Liver (tissue), 9 donors: Measurements from ENCODE around the gene NUP50. TPM values are rescaled to one million over a fixed set of nuclear protein-coding genes. Genes with fewer than 3 reads are reported as not detected.

Experiments
- DNase-seq: peaks from one replicate; pipeline ENCODE4 v3.0.0-alpha.2; 2017; ENCODE audit warnings: low spot score
- H3K27ac ChIP-seq, 2 donors: one replicate each; pipeline ENCODE4 v1.7.0; 2013; ENCODE audit warnings: inconsistent platforms in 2 of 2, low read length in 2 of 2, control low read depth in 1 of 2, low read depth in 1 of 2, mild to moderate bottlenecking in 1 of 2
- H3K27me3 ChIP-seq, 4 donors: one replicate each; pipeline versions ENCODE4 v1.6.1 to v1.7.0; 2013; ENCODE audit warnings: low read length in 3 of 4, inconsistent platforms in 1 of 4, mild to moderate bottlenecking in 1 of 4, moderate library complexity in 1 of 4; ENCODE audit not compliant: control insufficient read depth in 4 of 4, insufficient read depth in 4 of 4
- H3K36me3 ChIP-seq, 4 donors: one replicate each; pipeline versions ENCODE4 v1.6.1 to v1.7.0; 2013; ENCODE audit warnings: low read length in 3 of 4, mild to moderate bottlenecking in 3 of 4, low read depth in 1 of 4, moderate library complexity in 1 of 4; ENCODE audit not compliant: control insufficient read depth in 4 of 4, insufficient read depth in 3 of 4
- H3K4me1 ChIP-seq, 4 donors: one replicate each; pipeline versions ENCODE4 v1.6.1 to v1.7.0; 2013; ENCODE audit warnings: low read length in 3 of 4, mild to moderate bottlenecking in 3 of 4, moderate library complexity in 1 of 4; ENCODE audit not compliant: control insufficient read depth in 4 of 4, insufficient read depth in 4 of 4
- H3K4me3 ChIP-seq, 3 donors: one replicate each; pipeline versions ENCODE4 v1.6.1 to v1.7.0; 2013; ENCODE audit warnings: low read length in 3 of 3, control low read depth in 1 of 3, low read depth in 1 of 3, mild to moderate bottlenecking in 1 of 3
- H3K9ac ChIP-seq, 2 donors: one replicate each; pipeline ENCODE4 v1.7.0; 2013; ENCODE audit warnings: low read length in 2 of 2, mild to moderate bottlenecking in 2 of 2, moderate library complexity in 2 of 2, control low read depth in 1 of 2, low read depth in 1 of 2
- H3K9me3 ChIP-seq, 4 donors: one replicate each; pipeline versions ENCODE4 v1.6.1 to v1.7.0; 2013; ENCODE audit warnings: low read length in 3 of 4; ENCODE audit not compliant: control insufficient read depth in 4 of 4
- EGR1 ChIP-seq, 2 donors: IDR thresholded peaks; 2 replicates each; pipeline ENCODE4 v1.6.1; 2016 to 2018; ENCODE audit warnings: antibody characterized with exemption in 2 of 2, low read depth in 2 of 2
- FOXA1 ChIP-seq: IDR thresholded peaks from 2 replicates; pipeline ENCODE4 v1.6.1; 2016; ENCODE audit warnings: antibody characterized with exemption
- FOXA2 ChIP-seq: IDR thresholded peaks from 2 replicates; pipeline ENCODE4 v1.6.1; 2016; ENCODE audit warnings: antibody characterized with exemption
- HNF4A ChIP-seq, 2 donors: conservative IDR thresholded peaks; 2 replicates each; pipeline ENCODE4 v1.6.1; 2016; ENCODE audit warnings: antibody characterized with exemption in 2 of 2, mild to moderate bottlenecking in 2 of 2
- HNF4G ChIP-seq: IDR thresholded peaks from 2 replicates; pipeline ENCODE4 v1.6.1; 2016; ENCODE audit warnings: antibody characterized with exemption
- NR2F2 ChIP-seq: IDR thresholded peaks from 2 replicates; pipeline ENCODE4 v1.6.1; 2016; ENCODE audit warnings: antibody characterized with exemption
- RAD21 ChIP-seq, 2 donors: IDR thresholded peaks; 2 replicates each; pipeline ENCODE4 v1.6.1; 2016; ENCODE audit warnings: antibody characterized with exemption in 2 of 2, mild to moderate bottlenecking in 2 of 2
- SP1 ChIP-seq: IDR thresholded peaks from 2 replicates; pipeline ENCODE4 v1.6.1; 2018; ENCODE audit warnings: antibody characterized with exemption, mild to moderate bottlenecking
- YY1 ChIP-seq: IDR thresholded peaks from 2 replicates; pipeline ENCODE4 v1.6.1; 2016; ENCODE audit warnings: antibody characterized with exemption, mild to moderate bottlenecking
- WGBS: extraction: QIAGEN DNeasy Blood & Tissue Kit; methylation state at CpG from one replicate; pipeline ENCODE4 v1.1.7; 2013; 5-methylcytosine and 5-hydroxymethylcytosine counted together
- polyA plus RNA-seq, 2 donors: library from polyadenylated mRNA; stranded (reverse) in 1 of 2; unstranded in 1 of 2; fragments of 200-250 nt in 1 of 2; fragments of >200 nt in 1 of 2; fragmentation: Nextera tagmentation in 1 of 2; extraction: Ambion mirVana in 1 of 2; gene quantifications; one replicate each; pipeline versions ENCODE4 v1.2.1 to v1.2.3, GENCODE V29; 2013 to 2015
- total RNA-seq, 2 donors: library from RNA; depleted of rRNA; stranded (reverse); fragments of >200 nt; gene quantifications; one replicate each; pipeline ENCODE4 v1.2.3, GENCODE V29; 2014
- TF ChIP-seq, protein P1 (sequence below): IDR thresholded peaks from 2 replicates; pipeline ENCODE4 v1.6.1; 2016; ENCODE audit warnings: antibody characterized with exemption
- TF ChIP-seq, protein P2 (sequence below): IDR thresholded peaks from 2 replicates; pipeline ENCODE4 v1.6.1; 2016; ENCODE audit warnings: antibody characterized with exemption
- TF ChIP-seq, protein P3 (sequence below): IDR thresholded peaks from 2 replicates; pipeline ENCODE4 v1.6.1; 2016; ENCODE audit warnings: antibody characterized with exemption
- TF ChIP-seq, protein P4 (sequence below): IDR thresholded peaks from 2 replicates; pipeline ENCODE4 v1.6.1; 2016; ENCODE audit warnings: antibody characterized with exemption, mild to moderate bottlenecking
- TF ChIP-seq, protein P5 (sequence below): fragments of 150-350 bp; IDR thresholded peaks from 2 replicates; pipeline ENCODE4 v1.5.1; 2017; ENCODE audit warnings: improper control_type of control experiment, low read depth, low read length; ENCODE audit not compliant: missing input control
- donor health status: healthy.
- donor health status: healthy.
- donor health status: healthy.
- donor health status: healthy.
- donor health status: healthy.

Gene NUP50
- total and polyA plus RNA-seq, 4 donors: 8.7 to 48.2 (median 24.8) TPM

DNA sequence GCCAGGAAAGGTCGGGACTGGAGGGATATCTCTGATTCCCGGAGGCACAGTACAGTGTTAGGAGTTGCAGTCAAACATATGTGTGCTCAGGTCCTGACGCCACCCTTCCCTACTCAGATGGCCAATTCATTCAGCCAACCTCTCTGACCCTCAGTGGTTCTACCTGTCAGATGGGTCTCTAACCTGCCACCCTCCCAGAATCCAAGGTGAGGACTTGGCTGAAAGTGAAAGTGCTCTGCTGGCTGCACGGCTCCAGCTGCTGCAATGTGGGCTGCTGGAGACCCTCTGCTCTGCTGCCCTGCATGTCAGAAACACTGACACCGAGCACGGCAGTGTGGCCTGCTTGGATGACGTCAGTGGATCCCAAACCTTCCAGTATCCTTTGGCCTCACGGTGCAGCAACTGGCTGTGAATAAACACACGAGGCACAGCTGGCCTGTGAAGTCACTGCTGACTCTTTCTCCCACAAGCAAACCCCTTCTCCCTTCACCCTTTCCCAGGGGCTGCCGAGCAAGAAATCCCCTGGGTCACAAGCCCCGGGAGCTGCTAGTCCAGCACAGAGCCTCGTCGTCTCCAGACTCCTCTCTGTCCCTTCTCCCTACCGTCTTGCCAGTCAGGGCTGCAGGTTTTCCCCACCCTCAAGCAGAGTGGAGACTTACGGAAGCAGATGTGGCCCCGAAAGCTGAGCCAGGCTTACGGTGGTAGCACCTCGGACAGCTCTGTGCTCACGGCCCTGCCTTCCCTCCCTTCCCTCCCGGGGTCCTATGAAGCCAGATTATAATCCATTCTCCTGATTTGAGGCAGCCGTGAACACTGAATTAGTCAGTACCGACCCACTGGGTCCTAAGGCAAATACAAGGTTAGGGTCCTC is 52.6 kb downstream of the NUP50 start:
- H3K4me1 ChIP-seq: peaks cover 0 to 3% (median 0%) of the 10 kb centered on the region in 4 donors

DNA sequence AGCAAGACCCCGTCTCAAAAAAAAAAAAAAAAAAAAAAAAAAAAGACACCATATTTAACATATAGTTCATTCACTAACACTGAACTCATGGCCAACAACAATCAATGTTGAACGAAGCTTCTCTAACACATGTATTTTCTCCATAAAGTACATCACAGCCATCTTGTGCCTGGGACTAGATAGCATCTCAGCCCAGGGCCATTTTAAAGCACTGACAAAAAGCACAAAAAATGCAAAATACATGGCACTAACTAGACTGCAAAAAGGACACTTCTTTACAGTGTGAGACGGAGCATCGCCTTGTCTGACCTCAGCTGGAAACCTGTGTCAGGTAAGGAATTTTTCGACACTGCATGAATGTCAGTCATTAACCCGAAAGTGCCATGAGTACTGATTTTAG is 53.6 kb downstream of the NUP50 start:
- H3K9ac ChIP-seq: no peak overlapping the region
- WGBS: 95% methylated on average over 6 of the region's 6 CpGs
- H3K27me3 ChIP-seq: no peaks in the 10 kb centered on the region
- H3K4me1 ChIP-seq: peaks cover 0 to 3% (median 0%) of the 10 kb centered on the region in 4 donors
- H3K36me3 ChIP-seq: no peaks in the 10 kb centered on the region
- H3K9me3 ChIP-seq: no peaks in the 10 kb centered on the region
- TF ChIP-seq SP1 (no peak), RAD21 (IDR thresholded peaks at IDR 0.05) (no peak), HNF4A (conservative IDR thresholded peaks at IDR 0.05) (no peak), FOXA1 (no peak), HNF4G (no peak), FOXA2 (no peak), NR2F2 (no peak), YY1 (no peak), EGR1 (IDR thresholded peaks at IDR 0.05; ENCODE audit: low read depth in 2 of 2) (no peak)
- TF ChIP-seq, protein P1, sequence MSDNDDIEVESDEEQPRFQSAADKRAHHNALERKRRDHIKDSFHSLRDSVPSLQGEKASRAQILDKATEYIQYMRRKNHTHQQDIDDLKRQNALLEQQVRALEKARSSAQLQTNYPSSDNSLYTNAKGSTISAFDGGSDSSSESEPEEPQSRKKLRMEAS: no peak
- TF ChIP-seq, protein P2, sequence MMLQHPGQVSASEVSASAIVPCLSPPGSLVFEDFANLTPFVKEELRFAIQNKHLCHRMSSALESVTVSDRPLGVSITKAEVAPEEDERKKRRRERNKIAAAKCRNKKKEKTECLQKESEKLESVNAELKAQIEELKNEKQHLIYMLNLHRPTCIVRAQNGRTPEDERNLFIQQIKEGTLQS: no peak
- TF ChIP-seq, protein P3, sequence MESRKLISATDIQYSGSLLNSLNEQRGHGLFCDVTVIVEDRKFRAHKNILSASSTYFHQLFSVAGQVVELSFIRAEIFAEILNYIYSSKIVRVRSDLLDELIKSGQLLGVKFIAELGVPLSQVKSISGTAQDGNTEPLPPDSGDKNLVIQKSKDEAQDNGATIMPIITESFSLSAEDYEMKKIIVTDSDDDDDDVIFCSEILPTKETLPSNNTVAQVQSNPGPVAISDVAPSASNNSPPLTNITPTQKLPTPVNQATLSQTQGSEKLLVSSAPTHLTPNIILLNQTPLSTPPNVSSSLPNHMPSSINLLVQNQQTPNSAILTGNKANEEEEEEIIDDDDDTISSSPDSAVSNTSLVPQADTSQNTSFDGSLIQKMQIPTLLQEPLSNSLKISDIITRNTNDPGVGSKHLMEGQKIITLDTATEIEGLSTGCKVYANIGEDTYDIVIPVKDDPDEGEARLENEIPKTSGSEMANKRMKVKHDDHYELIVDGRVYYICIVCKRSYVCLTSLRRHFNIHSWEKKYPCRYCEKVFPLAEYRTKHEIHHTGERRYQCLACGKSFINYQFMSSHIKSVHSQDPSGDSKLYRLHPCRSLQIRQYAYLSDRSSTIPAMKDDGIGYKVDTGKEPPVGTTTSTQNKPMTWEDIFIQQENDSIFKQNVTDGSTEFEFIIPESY: no peak
- TF ChIP-seq, protein P4, sequence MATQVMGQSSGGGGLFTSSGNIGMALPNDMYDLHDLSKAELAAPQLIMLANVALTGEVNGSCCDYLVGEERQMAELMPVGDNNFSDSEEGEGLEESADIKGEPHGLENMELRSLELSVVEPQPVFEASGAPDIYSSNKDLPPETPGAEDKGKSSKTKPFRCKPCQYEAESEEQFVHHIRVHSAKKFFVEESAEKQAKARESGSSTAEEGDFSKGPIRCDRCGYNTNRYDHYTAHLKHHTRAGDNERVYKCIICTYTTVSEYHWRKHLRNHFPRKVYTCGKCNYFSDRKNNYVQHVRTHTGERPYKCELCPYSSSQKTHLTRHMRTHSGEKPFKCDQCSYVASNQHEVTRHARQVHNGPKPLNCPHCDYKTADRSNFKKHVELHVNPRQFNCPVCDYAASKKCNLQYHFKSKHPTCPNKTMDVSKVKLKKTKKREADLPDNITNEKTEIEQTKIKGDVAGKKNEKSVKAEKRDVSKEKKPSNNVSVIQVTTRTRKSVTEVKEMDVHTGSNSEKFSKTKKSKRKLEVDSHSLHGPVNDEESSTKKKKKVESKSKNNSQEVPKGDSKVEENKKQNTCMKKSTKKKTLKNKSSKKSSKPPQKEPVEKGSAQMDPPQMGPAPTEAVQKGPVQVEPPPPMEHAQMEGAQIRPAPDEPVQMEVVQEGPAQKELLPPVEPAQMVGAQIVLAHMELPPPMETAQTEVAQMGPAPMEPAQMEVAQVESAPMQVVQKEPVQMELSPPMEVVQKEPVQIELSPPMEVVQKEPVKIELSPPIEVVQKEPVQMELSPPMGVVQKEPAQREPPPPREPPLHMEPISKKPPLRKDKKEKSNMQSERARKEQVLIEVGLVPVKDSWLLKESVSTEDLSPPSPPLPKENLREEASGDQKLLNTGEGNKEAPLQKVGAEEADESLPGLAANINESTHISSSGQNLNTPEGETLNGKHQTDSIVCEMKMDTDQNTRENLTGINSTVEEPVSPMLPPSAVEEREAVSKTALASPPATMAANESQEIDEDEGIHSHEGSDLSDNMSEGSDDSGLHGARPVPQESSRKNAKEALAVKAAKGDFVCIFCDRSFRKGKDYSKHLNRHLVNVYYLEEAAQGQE: no peak
- TF ChIP-seq, protein P5, sequence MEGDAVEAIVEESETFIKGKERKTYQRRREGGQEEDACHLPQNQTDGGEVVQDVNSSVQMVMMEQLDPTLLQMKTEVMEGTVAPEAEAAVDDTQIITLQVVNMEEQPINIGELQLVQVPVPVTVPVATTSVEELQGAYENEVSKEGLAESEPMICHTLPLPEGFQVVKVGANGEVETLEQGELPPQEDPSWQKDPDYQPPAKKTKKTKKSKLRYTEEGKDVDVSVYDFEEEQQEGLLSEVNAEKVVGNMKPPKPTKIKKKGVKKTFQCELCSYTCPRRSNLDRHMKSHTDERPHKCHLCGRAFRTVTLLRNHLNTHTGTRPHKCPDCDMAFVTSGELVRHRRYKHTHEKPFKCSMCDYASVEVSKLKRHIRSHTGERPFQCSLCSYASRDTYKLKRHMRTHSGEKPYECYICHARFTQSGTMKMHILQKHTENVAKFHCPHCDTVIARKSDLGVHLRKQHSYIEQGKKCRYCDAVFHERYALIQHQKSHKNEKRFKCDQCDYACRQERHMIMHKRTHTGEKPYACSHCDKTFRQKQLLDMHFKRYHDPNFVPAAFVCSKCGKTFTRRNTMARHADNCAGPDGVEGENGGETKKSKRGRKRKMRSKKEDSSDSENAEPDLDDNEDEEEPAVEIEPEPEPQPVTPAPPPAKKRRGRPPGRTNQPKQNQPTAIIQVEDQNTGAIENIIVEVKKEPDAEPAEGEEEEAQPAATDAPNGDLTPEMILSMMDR: no peak
- no peak overlapping the region for H3K27ac ChIP-seq
- no peak overlapping the region for H3K4me3 ChIP-seq
- no peak for DNase-seq

More for the DNA sequence above, 52.6 kb downstream of the NUP50 start:
- WGBS: 67% methylated on average over 22 of the region's 22 CpGs
- no peaks in the 10 kb centered on the region for H3K27me3 ChIP-seq
- no peaks in the 10 kb centered on the region for H3K36me3 ChIP-seq
- DNase-seq: no peak
- no peaks in the 10 kb centered on the region for H3K9me3 ChIP-seq
- TF ChIP-seq, protein P4: peak; percentile 39
- TF ChIP-seq EGR1 (IDR thresholded peaks at IDR 0.05; ENCODE audit: low read depth in 2 of 2): no peak
- H3K4me3 ChIP-seq: no peak overlapping the region
- H3K9ac ChIP-seq: no peak overlapping the region
- no peak overlapping the region for H3K27ac ChIP-seq
